SK-N-SH treated with all-trans-retinoic acid at 6 μM for 48 hours (cell line): ENCODE data around the gene ABCA12.

Experiments
- ATAC-seq: fragments of 200-7000 bp; cut with Tn5 transposase; 3 replicates; pipeline ENCODE4 v1.9.1; 2020; ENCODE audit warnings: mild to moderate bottlenecking, moderate library complexity
- ARNTL ChIP-seq: fragments of 450-650 bp; formaldehyde crosslinking; IDR thresholded peaks from 2 replicates; pipeline ENCODE4 v1.5.0; 2020; ENCODE audit warnings: low read depth, mild to moderate bottlenecking, moderate library complexity, borderline replicate concordance
- CSDC2 ChIP-seq: fragments of 250-450 bp; sonication (Bioruptor Pico); IDR thresholded peaks from 2 replicates; pipeline ENCODE4 v1.5.0; 2020; ENCODE audit warnings: mild to moderate bottlenecking, moderate library complexity
- ESRRG ChIP-seq: fragments of 250-450 bp; sonication (Bioruptor Pico); IDR thresholded peaks from 2 replicates; pipeline ENCODE4 v1.6.1; 2021; ENCODE audit warnings: mild to moderate bottlenecking
- GLIS3 ChIP-seq: fragments of 250-450 bp; sonication (Bioruptor Pico); IDR thresholded peaks from 2 replicates; pipeline ENCODE4 v1.5.0; 2020; ENCODE audit warnings: mild to moderate bottlenecking, moderate library complexity
- ISL1 ChIP-seq: fragments of 250-450 bp; sonication (Bioruptor Pico); IDR thresholded peaks from 2 replicates; pipeline ENCODE4 v2.1.2; 2022; ENCODE audit warnings: mild to moderate bottlenecking, moderate library complexity
- OSR1 ChIP-seq: fragments of 250-450 bp; sonication (Bioruptor Pico); IDR thresholded peaks from 2 replicates; pipeline ENCODE4 v1.8.0; 2022; ENCODE audit warnings: moderate library complexity, mild to moderate bottlenecking, inconsistent platforms
- PPARA ChIP-seq: fragments of 250-450 bp; sonication (Bioruptor Pico); IDR thresholded peaks from 2 replicates; pipeline ENCODE4 v1.5.0; 2020; ENCODE audit warnings: mild to moderate bottlenecking, borderline replicate concordance
- SNAI2 ChIP-seq: fragments of 250-450 bp; sonication (Bioruptor Pico); IDR thresholded peaks from 2 replicates; pipeline ENCODE4 v1.5.0; 2020; ENCODE audit warnings: mild to moderate bottlenecking, moderate library complexity
- TCF4 ChIP-seq: fragments of 250-450 bp; sonication (Bioruptor Pico); IDR thresholded peaks from 2 replicates; pipeline ENCODE4 v1.8.0; 2021; ENCODE audit warnings: mild to moderate bottlenecking, moderate library complexity, borderline replicate concordance
- TOX ChIP-seq: fragments of 250-450 bp; sonication (Bioruptor Pico); IDR thresholded peaks from 2 replicates; pipeline ENCODE4 v1.8.0; 2021; ENCODE audit warnings: mild to moderate bottlenecking, moderate library complexity, borderline replicate concordance
- ZC3H10 ChIP-seq: fragments of 250-450 bp; sonication (Bioruptor Pico); IDR thresholded peaks from 2 replicates; pipeline ENCODE4 v1.5.1; 2021; ENCODE audit warnings: mild to moderate bottlenecking, moderate library complexity
- ZFP3 ChIP-seq: fragments of 250-450 bp; sonication (Bioruptor Pico); IDR thresholded peaks from 2 replicates; pipeline ENCODE4 v1.5.0; 2020; ENCODE audit warnings: mild to moderate bottlenecking, moderate library complexity
- ZNF70 ChIP-seq: fragments of 450-650 bp; formaldehyde crosslinking; IDR thresholded peaks from 2 replicates; pipeline ENCODE4 v1.5.0; 2020; ENCODE audit warnings: mild to moderate bottlenecking, moderate library complexity
- TF ChIP-seq, protein P1 (sequence below): fragments of 250-450 bp; sonication (Bioruptor Pico); IDR thresholded peaks from 2 replicates; pipeline ENCODE4 v1.5.1; 2021; ENCODE audit warnings: mild to moderate bottlenecking, moderate library complexity
- TF ChIP-seq, protein P2 (sequence below): fragments of 250-450 bp; sonication (Bioruptor Pico); IDR thresholded peaks from 2 replicates; pipeline ENCODE4 v1.8.0; 2020; ENCODE audit warnings: mild to moderate bottlenecking, moderate library complexity, borderline replicate concordance
- TF ChIP-seq, protein P3 (sequence below): fragments of 250-450 bp; sonication (Bioruptor Pico); IDR thresholded peaks from 2 replicates; pipeline ENCODE4 v1.5.1; 2020; ENCODE audit warnings: low read depth, mild to moderate bottlenecking, moderate library complexity
- TF ChIP-seq, protein P4 (sequence below): fragments of 250-450 bp; sonication (Bioruptor Pico); IDR thresholded peaks from 2 replicates; pipeline ENCODE4 v1.5.0; 2020; ENCODE audit warnings: mild to moderate bottlenecking, moderate library complexity

The ABCA12 gene

DNA sequence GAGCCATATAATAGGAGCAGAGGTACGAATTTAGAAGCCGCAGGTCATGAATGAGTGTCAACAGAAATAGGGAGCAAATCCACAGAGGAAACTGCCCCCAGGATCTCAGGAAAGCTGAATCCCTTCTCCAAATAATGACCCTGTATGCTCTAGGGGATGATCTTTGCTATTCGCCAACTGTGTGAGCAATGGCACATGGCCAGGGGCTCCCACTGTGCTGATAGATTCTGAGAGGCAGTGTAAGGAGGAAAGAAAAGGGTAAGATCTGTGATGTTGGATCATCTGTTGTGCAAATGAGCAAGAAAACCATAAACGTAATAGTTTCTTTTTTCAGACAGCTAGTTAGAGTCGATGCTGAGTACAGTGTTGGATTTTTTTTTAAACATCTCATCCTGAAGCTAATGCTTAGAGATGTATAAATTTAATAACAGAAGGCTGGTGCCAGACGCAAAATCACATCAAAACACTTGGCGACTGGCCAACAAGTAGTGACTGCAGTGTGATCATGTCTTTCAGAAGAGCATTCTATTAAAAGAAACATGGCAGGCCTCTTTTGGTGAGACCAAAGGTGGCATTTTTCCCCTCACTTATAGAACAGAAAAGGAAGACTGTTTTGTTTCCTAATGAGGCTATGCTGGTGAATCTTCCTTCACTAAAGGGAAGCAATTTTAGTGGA, 77.4 kb downstream of the ABCA12 start (continued):
- TF ChIP-seq, protein P1, sequence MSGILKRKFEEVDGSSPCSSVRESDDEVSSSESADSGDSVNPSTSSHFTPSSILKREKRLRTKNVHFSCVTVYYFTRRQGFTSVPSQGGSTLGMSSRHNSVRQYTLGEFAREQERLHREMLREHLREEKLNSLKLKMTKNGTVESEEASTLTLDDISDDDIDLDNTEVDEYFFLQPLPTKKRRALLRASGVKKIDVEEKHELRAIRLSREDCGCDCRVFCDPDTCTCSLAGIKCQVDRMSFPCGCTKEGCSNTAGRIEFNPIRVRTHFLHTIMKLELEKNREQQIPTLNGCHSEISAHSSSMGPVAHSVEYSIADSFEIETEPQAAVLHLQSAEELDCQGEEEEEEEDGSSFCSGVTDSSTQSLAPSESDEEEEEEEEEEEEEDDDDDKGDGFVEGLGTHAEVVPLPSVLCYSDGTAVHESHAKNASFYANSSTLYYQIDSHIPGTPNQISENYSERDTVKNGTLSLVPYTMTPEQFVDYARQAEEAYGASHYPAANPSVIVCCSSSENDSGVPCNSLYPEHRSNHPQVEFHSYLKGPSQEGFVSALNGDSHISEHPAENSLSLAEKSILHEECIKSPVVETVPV (CRISPR knock-in tag), result no peak
- TF ChIP-seq, protein P2, sequence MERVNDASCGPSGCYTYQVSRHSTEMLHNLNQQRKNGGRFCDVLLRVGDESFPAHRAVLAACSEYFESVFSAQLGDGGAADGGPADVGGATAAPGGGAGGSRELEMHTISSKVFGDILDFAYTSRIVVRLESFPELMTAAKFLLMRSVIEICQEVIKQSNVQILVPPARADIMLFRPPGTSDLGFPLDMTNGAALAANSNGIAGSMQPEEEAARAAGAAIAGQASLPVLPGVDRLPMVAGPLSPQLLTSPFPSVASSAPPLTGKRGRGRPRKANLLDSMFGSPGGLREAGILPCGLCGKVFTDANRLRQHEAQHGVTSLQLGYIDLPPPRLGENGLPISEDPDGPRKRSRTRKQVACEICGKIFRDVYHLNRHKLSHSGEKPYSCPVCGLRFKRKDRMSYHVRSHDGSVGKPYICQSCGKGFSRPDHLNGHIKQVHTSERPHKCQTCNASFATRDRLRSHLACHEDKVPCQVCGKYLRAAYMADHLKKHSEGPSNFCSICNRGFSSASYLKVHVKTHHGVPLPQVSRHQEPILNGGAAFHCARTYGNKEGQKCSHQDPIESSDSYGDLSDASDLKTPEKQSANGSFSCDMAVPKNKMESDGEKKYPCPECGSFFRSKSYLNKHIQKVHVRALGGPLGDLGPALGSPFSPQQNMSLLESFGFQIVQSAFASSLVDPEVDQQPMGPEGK (CRISPR knock-in tag), result no peak

DNA sequence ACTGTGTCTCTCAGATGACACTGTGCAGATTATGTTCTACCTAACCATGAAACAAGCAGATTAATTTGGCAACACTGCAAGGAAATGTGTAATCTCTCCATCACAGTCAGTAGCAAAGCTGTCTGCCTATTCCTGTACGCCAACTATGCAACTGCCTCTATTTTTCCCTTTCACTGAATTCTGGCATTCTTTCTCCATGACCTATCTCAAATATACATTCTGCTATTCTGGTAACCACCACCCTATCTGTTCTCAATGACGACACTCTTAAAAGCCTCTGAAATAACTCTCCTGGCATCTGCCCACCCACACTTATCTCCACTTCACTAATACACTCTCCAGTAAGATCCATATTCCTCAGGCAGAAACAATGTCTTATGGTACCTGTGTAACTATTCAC, 78.7 kb downstream of the ABCA12 start:
- TF ChIP-seq SNAI2, result no peak
- TF ChIP-seq, protein P3, sequence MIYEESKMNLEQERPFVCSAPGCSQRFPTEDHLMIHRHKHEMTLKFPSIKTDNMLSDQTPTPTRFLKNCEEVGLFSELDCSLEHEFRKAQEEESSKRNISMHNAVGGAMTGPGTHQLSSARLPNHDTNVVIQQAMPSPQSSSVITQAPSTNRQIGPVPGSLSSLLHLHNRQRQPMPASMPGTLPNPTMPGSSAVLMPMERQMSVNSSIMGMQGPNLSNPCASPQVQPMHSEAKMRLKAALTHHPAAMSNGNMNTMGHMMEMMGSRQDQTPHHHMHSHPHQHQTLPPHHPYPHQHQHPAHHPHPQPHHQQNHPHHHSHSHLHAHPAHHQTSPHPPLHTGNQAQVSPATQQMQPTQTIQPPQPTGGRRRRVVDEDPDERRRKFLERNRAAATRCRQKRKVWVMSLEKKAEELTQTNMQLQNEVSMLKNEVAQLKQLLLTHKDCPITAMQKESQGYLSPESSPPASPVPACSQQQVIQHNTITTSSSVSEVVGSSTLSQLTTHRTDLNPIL (CRISPR knock-in tag), result peak; percentile 89
- TF ChIP-seq ISL1 (CRISPR knock-in tag), result peak; percentile 85
- 0 out of 2 replicates have a peak, but pooled peaks have one; percentile 16 for TF ChIP-seq ESRRG (CRISPR knock-in tag)
- peak; percentile 61 for ATAC-seq

DNA sequence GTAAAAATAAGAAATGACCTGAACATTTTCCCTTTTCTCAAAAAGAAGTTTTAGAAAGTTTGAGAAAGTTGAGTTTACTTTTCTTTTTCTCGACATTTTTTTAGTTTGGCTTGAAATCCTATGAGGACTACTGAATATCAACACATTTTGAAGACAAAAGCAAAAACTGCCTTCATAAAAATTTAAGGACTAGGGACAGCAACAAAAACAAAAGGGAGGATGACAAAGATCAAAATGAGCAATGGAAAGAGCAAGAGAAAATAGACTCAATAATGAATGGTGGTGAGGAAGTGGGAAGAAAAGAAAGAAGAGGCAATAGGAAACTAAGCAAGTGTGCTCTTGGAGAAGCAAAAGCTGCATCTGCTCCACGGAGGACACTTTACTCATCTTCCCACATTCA, 82.5 kb downstream of the ABCA12 start:
- no peak for TF ChIP-seq PPARA
- no peak for TF ChIP-seq ISL1 (CRISPR knock-in tag)
- no peak for TF ChIP-seq ZNF70 (CRISPR knock-in tag)
- no peak for TF ChIP-seq ARNTL (CRISPR knock-in tag)
- no peak for TF ChIP-seq TOX (CRISPR knock-in tag)
- TF ChIP-seq CSDC2, result no peak
- TF ChIP-seq TCF4 (CRISPR knock-in tag), result no peak
- TF ChIP-seq, protein P2 (CRISPR knock-in tag), result no peak
- TF ChIP-seq, protein P1 (CRISPR knock-in tag), result no peak
- TF ChIP-seq GLIS3 (CRISPR knock-in tag), result no peak
- no peak for TF ChIP-seq OSR1 (CRISPR knock-in tag)
- TF ChIP-seq, all 23 proteins: peak for 0
- no peak for ATAC-seq

DNA sequence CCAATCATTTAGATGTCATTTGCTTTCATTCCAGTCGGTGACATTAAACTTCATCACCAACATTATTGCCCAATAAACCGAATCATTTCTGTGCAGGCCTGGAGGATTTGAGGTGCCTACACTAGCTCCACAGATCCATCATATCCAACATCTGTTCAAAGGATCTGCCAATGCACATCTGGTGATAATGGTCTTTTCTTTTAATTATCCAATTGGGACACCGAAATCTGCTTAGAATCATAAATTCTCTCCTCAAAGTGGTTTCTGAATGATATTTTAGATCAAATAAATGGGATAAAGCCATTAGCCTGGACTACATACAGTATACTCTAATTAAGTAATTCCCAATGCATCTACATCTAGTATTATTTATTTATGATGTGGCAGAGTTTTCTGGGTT, 85.6 kb downstream of the ABCA12 start:
- no peak for ATAC-seq
- TF ChIP-seq CSDC2, result no peak
- peak; percentile 78 for TF ChIP-seq TCF4 (CRISPR knock-in tag)

DNA sequence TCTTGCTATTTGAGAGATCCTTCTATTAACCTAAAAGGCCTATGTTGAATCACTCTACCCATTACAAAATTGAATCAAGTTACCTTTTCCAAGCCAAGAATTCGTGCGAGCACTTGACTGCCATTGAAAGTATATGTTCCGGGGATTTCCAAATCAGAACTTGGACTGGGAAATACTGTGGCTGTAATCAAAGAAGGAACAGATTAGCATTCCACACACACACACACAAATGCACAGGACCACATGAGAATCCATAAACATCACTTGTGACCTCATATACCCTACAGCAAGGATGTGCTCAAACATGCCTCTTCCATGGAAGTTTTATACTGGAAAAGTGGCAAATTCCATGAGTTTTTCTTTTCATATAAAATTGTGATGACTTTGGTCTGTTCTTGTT, 86.0 kb downstream of the ABCA12 start:
- ATAC-seq, result no peak
- TF ChIP-seq ZC3H10 (no peak), ZFP3 (CRISPR knock-in tag) (no peak), TOX (CRISPR knock-in tag) (no peak), OSR1 (CRISPR knock-in tag) (no peak)
- TF ChIP-seq, protein P1 (CRISPR knock-in tag), result no peak
- TF ChIP-seq, protein P4, sequence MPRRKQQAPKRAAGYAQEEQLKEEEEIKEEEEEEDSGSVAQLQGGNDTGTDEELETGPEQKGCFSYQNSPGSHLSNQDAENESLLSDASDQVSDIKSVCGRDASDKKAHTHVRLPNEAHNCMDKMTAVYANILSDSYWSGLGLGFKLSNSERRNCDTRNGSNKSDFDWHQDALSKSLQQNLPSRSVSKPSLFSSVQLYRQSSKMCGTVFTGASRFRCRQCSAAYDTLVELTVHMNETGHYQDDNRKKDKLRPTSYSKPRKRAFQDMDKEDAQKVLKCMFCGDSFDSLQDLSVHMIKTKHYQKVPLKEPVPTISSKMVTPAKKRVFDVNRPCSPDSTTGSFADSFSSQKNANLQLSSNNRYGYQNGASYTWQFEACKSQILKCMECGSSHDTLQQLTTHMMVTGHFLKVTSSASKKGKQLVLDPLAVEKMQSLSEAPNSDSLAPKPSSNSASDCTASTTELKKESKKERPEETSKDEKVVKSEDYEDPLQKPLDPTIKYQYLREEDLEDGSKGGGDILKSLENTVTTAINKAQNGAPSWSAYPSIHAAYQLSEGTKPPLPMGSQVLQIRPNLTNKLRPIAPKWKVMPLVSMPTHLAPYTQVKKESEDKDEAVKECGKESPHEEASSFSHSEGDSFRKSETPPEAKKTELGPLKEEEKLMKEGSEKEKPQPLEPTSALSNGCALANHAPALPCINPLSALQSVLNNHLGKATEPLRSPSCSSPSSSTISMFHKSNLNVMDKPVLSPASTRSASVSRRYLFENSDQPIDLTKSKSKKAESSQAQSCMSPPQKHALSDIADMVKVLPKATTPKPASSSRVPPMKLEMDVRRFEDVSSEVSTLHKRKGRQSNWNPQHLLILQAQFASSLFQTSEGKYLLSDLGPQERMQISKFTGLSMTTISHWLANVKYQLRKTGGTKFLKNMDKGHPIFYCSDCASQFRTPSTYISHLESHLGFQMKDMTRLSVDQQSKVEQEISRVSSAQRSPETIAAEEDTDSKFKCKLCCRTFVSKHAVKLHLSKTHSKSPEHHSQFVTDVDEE (CRISPR knock-in tag), result no peak
